ENCODE data around the gene HCN4.
"Not testable (repeated sequence)": the region's sequence is repeated elsewhere in the genome, so short reads cannot be mapped to it uniquely, and the experiment has no call there.

Gene HCN4

GRCh38 chr15:73368301-73369136 lies at the start of gene HCN4:
HCN4 (minus strand) TSS chr15:73368958; CDS start chr15:73368270, 688 bp downstream.
- H3K27ac ChIP-seq: peak within 1 kb of the TSS; percentile 29; the same call in 1 of the 2 replicates
- TF ChIP-seq CTCF (conservative IDR thresholded peaks at IDR 0.05): no peak

DNA sequence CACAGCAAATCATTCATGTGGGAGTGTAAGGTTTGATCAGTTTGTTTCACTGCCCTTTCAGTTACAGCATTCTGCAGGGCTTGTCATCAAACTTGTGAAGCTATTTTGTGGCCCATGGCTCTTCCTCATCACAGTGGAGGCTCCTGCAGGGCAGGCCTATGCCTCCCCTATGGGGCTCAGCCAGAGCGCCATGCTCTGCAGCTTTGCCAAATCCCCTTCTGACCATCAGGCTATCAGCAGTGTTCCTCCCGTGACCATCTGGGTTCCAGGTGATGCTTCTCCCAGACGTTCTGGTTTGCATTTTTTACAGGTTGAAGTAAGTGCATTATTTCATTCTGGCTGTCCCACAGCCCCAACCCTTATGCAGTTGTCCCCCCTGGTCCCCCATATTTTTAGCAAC lies 46.1 kb upstream of the HCN4 start:
- no peak overlapping the region for H3K27ac ChIP-seq
- no peak for TF ChIP-seq CTCF (conservative IDR thresholded peaks at IDR 0.05)

DNA sequence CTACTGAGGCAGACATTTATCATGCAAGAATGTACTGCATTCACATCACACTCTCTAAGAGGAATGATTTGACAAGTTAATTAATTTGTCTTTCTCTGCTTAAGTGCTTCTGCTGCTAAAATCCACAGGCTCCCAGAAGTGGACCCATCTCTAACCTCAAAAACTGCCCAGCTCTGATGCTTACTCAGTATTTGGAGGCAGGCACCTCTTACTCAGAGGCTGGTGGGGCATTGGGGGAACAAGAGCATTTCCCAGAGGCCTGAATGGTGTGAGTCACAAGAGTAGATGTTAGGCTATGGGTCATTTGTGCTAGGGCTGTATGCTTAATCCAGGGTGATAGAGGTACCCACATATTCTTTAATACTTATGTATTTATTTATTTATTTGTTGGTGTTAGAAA lies 34.4 kb upstream of the HCN4 start:
- no peak overlapping the region for H3K27ac ChIP-seq
- no peak for TF ChIP-seq CTCF (conservative IDR thresholded peaks at IDR 0.05)

GRCh38 chr15:73400222-73400621 lies 31.5 kb upstream of the HCN4 start:
- H3K27ac ChIP-seq: not testable (repeated sequence)

DNA sequence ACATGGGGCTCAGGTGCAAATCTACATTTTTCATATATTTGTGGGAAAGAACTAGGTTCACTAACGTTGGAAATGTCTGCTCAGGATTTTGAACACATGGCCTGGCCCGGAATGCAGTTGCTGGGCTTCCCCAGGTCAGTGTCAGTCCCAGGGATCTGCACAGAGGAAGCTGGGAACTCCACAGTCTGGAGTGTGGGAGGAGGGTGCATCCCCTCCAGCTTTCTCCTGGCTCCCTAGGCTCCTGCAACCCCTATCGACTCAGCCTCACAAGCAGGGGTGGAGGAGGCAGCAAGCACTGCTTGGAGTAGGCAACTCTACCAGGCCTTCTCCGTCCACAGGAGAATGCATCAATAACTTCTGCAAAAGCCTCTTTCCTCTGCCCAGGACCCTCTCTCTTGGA lies 30.1 kb upstream of the HCN4 start:
- no peak for TF ChIP-seq CTCF (conservative IDR thresholded peaks at IDR 0.05)
- no peak overlapping the region for H3K27ac ChIP-seq

DNA sequence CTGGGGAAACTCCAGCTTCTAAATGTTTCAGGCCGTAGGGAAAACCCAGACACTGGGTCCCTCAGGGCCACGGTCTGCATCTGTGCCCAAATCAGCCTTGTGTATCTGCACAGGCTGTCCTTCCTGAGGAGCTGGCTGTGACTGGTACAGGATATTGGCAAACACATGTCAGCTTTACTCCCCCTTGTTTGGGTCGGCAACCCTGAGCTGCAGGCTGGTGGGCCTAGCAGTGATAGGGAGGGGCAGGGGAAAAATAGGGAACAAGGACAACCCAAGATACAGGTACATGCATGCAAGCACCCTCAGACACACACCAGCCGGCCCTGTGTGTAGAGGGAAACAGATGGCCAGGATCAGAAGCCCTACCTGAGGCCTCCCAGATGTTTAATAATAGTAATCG lies 28.7 kb upstream of the HCN4 start:
- no peak for TF ChIP-seq CTCF (conservative IDR thresholded peaks at IDR 0.05)
- no peak overlapping the region for H3K27ac ChIP-seq

- no peak for TF ChIP-seq CTCF (conservative IDR thresholded peaks at IDR 0.05)
These were observed 26.9 kb upstream of the HCN4 start for GRCh38 chr15:73395671-73396070.

DNA sequence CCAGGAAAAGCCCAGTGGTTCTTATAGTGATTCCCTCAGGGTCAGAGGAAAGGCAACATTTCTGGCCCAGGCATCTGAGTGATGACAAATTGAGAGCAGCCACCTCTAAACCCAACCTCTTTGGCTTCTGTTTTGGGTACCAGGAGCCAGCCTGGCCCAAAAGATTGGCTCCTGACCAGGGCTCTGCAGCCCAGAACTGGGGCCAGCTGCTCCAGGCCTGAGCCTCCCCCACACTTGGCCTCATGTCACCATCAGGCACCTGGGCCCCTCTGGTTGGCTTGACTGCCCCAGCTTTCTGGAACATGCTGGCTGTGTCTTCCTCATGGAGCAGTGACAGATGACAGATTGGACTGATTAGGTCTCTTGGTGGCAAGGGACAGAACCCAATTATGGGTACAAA lies 26.0 kb upstream of the HCN4 start:
- no peak for TF ChIP-seq CTCF (conservative IDR thresholded peaks at IDR 0.05)
- no peak overlapping the region for H3K27ac ChIP-seq

More at GRCh38 chr15:73395671-73396070, 26.9 kb upstream of the HCN4 start:
- H3K27ac ChIP-seq: no peak overlapping the region
